ENCODE data around the gene MYO18B.

MYO18B gene

DNA sequence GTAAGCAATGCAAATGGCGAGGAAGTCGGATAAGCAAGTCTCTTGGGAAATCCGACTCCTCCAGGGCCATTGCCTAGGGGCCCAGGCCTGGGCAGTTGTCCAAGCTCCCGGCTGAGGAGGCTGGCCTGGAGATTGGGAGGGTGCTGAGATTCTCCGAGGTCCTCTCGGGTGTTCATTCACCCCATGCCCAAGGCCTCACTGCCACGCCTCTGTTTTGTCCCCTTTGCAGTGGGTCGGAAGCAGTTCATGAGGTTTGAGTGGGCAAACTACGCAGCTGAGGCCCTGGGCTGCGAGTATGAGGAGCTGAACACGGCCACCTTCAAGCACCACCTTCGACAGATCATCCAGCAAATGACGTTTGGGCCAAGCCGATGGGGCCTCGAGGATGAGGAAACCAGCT is 81.3 kb downstream of the MYO18B start:
- DNase-seq (ENCODE audit: low spot score): no peak

DNA sequence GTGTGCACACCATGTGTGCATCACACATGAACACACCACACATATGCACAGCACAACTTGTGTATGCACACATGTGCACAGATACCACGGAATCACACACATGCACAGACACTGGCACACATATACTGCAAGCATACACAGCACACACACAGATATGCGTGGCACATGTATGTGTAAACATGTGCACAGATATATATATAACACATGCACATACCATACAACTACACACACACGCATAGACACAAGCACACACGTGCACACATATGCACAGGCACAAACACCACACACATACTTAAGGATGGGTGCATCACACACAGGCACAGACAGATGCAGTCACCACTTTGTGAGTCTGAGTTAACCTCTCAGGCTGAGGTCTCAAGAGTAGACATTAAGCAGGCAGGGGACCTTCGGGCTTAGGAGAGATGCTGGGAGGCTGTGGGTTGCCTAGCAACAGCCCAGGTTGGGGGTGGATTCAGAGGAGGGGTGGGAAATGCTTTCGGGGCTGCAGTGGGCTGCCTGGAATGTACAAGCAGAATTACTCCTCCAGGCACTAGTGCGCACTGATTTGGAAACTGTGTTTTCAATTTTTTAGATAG is 82.9 kb downstream of the MYO18B start:
- DNase-seq (ENCODE audit: low spot score): no peak

DNA sequence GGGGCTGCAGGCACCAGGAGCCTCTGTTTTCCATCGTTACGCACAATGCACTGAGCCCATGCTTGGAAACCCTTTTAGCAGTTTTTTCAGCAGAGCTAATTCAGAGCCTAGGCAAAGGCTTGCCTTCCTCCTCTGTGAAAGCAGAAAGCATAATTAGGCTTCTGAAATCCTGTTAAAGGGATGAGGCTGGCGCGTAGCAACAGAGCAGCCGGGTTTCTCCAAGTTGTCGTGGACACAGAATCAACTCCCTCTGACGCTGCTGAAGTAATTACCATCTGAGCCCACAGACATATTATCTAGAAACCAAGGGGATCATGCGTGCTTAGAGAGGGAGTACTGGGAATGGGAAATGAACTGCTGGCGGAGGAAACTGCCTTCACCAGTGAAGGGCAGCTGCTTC is 85.4 kb downstream of the MYO18B start:
- no peak for DNase-seq (ENCODE audit: low spot score)

DNA sequence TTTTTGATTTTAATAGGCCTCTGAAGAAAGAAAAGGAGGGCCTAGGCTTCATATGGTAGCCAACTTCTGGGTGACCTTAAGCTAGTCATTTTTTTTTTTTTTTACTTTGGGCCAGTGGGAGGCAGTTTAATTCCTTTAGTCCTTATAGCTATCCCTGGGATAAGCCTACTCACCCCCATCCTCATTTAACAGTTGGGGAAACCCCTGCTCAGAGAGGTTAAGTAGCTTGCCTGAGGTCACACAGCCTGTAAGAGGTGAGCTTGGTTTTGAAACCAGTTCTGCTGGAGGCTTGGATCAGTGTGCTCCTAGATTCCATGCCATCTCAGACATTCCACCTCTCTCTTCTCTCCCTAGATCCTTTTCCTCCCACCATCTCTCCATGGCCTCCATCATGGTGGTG is 86.4 kb downstream of the MYO18B start:
- DNase-seq (ENCODE audit: low spot score): no peak

DNA sequence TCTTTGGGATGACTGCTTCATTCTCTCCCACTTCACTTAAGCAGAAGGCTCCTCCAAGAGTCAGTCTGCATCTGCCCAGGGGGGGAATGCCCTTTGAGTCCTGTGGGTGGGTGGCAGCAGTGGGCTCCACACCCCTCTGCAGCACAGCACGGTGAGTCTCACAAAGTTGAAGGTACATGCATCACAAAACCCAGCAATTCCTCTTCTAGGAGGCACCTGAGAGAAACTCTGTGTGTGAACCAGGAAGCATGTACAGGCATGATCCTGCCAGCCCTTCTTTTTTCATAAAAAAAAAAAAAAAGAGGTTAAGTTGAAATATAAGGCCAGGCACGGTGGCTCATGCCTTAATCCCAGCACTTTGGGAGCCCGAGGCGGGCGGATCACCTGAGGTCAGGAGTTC is 87.2 kb downstream of the MYO18B start:
- DNase-seq (ENCODE audit: low spot score): no peak

DNA sequence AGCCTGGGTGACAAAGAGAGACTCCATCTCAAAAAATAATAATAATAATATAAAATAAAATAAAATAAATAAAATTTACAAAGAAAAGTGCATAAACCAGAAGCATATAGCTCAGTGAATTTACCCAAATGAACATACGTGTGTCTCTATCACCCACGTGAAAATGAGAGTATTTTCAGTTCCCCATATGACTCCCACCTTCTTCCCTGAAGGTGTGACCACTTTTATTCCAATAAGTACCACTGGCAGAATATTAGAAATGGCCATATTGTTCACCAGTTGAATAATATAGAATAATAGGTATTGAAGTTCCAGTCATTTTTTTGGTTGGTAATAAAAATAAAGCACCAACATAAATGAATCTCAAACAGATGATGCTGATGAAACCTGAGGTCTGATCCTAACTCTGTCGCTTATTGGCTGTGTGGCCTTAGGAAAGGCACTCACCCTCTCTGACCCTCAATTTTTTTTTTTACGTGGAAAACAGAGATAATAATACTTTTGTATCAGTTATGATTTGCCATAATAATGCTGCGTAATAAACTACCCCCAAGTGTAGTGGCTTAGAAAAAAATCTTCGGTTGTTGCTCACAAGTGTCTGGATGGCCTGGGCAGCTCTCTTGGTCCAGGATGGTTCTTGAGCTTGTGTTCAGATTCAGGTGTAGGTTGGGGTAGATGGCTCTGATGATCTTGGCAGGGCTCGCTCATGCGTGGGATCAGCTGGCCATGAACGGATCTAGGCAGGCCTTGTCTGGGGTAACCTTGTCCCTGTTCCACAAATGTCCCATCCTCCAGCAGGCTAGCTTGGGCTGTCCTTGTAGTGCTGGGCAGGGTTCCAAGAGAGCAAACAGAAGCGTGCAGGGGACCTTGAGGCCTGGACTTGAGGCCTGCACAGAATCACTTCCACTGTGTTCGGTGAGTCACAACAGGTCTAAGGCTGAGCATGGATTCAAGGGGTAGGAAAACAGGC is 88.1 kb downstream of the MYO18B start:
- DNase-seq (ENCODE audit: low spot score): no peak

DNA sequence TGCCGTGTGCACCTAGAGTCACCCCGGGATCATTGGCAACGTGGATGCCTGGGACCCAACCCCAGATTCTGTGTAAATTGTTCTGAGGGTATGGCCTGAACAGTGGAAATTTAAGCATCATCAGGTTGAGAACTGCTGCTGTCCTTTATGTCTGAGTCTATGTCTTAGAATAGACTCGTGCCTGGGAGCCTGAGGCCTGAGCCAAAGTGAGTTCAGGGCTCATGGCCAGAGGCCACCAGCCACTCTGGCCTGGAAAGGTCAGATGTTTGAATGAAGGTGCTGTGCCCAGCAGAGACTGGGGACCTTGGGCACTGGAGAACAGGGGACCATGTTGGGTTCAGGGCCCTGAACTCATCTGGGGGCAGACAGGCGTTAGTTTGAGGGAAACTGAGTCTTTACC is 91.1 kb downstream of the MYO18B start:
- no peak for DNase-seq (ENCODE audit: low spot score)

DNA sequence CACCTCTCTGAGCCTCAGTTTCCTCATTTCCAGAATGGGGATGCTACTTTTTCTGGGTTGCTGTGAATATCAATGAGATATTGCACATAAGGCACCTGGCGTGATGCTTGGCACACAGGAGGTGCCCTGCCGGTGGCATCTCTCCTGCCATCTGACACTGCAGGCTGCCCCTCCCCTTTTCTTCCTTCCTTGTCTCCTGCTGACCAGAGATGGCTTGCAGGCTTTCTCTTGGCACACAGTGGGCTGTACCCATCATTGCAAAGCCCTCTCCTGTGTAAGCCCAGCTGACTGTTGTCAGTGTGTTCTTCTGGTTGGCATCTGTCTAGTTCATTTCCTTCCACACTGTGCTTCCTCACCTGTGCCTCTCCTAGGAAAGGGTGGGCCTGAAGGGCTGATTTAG is 91.7 kb downstream of the MYO18B start:
- DNase-seq (ENCODE audit: low spot score): no peak

DNA sequence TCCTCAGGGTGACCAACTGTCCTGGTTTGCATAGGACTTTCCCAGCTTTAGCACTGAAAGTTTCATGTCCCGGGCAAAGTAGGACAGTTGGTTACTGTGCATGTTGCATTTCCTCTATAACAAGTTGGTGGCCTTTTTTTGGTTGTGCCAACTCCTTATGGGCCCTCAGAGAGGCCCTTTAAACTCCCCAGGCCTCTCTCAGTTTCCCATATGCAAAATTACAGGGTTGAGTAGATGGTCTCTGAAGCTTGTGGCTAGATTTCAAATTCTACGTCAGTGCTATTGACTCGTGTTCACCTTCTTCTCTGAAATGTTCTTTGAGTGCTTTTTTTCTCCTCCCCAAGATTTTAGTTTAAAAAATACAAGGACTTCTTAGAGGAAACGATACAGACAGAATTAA is 92.5 kb downstream of the MYO18B start:
- DNase-seq (ENCODE audit: low spot score): no peak

DNA sequence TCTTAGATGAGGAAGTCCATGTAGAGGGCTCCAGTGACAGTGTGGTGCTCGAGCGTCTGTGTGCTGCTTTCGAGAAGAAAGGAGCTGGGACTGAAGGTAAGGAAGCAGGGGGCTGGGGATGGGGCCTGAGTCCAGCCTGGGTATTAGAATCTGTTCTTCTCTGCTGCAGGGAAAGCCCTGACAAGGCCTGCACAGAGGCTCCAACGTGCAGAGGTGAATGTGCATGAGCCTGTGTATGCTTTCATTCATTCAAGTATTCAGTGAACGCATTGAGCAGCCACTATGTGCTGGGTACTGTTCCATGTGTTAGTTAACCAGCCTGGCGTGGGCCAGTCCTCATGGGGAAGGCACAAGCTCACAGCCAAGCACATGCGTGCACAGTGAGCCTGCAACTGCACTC is 93.4 kb downstream of the MYO18B start:
- no peak for DNase-seq (ENCODE audit: low spot score)

DNA sequence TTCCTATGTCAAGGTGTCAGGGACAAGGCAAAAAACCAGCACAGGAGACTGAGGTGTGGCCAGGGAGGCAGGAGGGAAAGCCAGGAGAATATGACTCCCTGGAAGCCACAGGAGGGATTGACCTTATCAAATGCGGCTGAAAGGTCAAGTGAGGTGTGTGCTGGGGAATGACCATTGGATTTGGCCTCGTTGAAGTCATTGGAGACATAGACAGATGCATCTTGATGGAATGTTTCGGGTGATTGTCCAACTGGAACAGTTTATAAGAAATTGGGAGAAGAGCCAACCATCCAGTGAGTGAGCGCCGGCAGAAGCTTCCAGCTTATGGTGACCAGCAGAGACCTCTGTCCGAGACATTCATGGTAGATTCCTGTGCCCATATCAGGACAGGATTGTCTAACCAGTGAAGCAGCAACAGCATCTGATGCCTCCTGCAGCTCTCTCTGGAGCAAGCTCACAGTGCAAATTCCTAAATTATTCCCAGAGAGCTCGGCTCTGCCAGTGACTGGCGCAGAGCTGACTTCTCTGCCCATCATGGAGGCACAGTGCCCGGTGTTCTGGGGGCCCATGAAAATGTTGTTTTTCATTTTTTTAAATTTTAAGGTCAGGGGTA is 95.4 kb downstream of the MYO18B start:
- no peak for DNase-seq (ENCODE audit: low spot score)

DNA sequence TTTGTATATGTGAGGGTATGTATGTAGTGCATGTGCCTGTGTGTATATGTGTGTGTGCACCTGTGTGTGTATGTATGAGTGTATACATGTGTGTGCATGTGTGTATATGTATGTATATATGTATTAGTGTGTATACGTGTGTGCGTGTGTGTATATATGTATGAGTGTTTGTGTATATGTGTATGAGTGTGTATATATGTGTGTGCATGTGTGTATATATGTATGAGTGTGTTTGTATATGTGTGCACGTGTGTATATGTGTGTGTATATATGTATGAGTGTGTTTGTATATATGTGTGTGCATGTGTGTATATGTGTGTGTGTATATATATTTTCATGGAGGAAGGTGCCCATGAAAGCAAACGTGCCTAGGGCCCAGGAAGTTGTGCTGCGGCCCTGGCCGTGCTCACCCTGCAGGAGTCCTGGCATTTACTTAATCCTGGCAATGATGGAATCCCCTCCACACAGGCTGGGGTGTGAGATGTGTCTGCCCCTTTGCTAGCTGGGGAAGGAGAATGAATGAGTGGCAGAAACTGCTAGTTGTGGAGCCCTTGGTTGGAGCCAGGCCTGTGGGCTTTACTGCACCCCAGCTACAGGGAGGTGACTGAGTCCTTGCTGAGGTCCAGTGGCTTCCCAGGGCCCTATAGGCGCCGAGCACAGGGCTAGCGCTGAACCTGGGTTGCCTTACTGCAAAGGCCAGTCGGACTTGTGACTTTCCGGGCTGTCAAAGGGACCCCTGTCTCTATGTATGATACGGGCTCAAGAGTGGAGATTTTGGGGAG is 97.2 kb downstream of the MYO18B start:
- no peak for DNase-seq (ENCODE audit: low spot score)

DNA sequence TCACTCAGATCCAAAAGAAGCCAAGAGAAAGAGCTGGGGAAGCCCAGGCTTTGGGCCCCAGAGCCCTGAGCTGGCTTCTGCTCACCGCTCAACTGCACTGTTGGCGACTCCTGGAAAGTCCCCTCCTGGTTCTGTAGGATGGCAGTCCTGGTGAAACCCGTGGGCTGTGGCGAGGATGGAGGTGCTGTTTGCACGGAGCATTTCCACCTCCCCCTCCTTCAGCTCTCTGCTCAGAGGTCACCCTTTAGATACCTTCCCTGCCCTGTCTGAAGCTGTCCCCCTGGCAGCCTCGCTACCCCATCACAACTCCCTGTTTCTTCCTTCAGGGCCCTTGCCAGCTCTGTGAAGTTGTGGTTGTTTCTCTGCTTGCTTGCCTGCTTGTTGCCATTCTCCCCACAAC is 97.8 kb downstream of the MYO18B start:
- no peak for DNase-seq (ENCODE audit: low spot score)

DNA sequence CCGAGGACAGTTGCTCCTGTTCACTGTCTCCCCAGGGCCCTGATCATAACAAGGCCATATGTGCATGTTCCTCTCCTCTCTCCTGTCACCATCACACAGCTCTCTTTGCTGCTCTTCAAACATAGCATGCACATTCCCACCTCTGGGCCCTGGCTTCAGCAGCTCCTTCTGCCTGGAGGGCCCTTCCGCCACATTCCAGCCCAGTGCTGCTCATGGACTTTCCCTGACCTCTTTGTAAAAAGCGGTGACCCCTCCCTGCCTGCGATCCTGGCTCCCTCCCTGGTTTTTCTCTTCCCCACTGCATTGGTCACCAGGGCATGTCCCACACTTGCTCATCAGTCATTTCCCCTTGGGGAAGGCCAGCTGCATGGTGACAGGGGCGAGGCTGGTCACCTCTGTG is 98.2 kb downstream of the MYO18B start:
- no peak for DNase-seq (ENCODE audit: low spot score)

DNA sequence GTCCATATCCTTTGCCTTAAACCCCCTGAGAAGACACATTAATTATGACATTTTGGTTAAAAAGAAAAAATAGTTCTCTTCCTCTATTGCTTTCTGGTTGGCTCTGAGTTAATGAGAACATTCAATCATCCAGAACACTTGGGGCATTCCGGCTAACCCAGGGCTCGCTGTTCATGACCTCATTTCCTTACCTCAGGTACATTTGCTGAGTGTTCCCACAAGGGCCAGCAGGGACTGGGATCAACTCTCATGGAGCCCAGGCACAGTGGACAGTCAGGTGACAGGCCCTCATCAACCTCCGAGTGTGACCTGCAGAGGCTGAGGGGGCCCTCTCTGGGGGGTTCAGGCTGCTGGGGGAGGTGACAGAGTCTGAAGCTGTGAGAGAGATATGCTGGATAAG is 98.9 kb downstream of the MYO18B start:
- DNase-seq (ENCODE audit: low spot score): no peak

DNA sequence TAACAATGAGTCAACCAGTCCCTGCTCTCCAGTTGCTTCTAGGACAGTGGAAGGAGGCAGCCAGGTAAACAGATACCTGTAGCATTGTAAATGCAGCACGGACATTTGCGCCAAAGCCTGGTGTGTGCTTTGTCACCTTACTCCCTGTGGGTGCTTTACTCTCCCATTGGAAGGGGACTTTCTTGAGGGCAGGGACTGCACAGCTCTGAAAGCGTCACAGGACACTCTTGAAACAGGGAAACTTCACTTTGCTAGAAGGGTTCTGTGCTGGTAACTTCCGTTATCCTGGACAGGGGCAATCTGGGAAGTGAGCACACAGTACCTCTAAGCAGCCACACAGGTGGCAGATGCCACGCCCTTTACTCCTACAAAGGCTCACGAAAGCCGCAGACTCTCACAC is 99.8 kb downstream of the MYO18B start:
- no peak for DNase-seq (ENCODE audit: low spot score)

DNA sequence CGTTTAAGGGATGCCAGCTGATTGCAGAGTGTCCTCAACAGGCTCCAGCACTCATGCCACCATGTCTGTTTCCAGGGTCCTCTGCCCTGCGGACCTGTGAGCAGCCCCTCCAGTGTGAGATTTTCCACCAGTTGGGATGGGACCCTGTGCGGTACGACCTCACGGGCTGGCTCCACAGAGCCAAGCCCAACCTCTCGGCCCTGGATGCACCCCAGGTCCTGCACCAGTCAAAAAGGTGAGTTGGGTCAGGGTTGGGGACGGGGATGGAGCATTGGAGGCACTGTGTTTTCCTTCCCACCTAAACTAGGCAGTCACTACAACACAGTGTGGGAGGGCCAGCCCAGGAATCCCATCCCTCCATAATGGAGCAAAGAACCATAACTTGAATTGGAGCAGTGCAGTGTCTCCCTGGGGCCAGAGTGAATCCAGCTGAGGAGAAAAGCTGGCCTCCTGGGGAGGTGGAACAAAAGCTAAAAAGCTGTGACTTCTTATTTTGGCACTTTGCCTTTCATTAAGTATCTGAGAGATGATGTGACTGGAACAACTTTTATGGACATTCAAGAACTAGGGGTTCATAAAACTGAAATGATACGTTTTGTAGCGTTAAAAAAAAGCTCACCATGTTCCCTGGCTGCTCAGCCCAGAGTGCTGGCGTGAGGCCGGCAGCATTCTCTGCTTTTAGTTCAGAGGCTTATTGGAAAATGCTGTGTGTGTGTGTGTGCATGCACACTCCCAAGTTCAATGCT is 101.8 kb downstream of the MYO18B start:
- no peak for DNase-seq (ENCODE audit: low spot score)

DNA sequence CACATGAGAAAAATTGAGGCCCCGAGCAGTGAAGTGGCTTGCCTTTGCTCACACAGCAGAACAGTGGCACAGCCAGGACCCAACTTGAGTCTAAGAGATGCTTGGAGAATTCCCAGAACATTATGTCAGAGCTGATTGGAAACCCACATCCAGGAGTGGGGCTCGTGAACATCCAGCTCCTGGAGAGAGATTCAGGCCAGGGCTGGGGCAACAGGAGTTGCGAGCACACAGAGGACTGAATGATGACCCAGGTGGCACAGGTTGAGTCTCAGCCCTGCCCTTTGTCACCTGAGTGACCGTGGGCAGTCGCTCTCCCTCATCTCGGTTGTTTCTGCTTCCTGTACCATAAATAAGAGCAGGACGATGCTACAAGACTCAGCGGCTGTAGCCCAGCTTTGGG is 102.6 kb downstream of the MYO18B start:
- DNase-seq (ENCODE audit: low spot score): no peak

DNA sequence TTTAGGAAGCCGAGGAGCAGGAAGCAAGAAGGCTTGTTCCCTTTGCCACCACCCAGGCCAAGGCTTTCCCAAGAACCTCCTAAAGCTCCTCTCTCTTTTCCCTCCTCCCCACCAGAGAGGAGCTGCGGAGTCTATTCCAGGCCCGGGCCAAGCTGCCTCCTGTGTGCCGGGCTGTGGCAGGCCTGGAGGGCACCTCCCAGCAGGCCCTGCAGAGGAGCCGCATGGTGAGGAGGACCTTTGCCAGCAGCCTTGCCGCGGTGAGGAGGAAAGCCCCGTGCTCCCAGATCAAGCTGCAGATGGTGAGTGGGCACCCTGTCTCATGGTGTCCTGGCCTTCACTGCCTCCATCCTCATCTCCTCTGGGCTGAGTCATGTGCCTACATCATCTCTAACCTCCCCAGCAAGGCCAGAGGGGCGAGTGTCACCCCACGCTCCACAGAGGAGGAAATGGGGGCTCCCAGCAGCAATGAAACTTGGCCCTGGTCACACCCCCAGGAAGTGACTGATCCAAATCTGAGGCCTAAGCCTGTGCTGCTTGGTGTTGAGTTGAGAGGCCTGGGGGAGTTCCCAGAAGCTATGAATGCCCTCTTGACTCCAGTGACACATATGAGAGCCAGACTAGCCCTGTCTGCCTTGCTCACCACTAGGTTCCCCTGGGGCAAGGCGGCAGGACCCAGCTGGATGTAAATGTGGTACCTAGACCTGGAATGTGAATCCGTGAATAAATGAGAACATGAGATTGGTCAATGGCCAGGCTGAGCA is 104.2 kb downstream of the MYO18B start:
- DNase-seq (ENCODE audit: low spot score): peak; percentile 13

DNA sequence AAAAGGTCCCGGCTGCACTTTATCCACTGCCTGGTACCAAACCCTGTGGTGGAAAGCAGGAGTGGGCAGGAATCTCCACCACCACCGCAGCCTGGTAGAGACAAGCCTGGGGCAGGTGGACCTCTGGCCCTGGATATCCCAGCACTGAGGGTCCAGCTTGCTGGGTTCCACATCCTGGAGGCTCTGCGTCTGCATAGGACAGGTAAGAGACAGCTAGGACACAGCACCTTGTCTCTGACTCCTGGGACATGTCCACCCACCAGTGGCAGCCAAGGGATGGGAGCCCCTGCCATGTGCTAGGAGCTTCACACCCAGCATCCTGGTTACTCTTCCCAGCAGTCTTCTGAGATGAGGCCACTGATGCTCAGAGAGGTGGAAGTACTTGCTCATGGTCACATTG is 105.5 kb downstream of the MYO18B start:
- no peak for DNase-seq (ENCODE audit: low spot score)

DNA sequence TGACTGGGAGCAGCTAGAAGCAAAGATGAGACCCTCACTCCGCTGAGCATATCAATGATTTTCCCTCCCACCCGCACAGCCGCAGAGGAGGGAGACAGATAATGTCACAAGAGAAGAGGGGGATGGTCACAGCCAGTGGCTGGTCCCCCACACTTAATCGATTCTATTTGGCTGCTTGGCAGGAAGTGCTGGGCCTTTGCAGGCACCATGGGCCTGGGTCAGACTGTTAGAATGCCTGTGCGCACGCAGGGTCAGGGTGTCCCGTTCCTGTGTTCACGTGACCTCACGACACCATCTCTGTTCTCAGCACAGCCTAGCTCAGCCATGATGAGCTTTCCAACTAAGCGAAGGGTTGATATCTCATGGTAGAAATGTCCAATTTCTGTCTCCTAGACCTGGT is 107.0 kb downstream of the MYO18B start:
- no peak for DNase-seq (ENCODE audit: low spot score)
